RPMI8226 (cell line): Measurements from ENCODE around the gene MAML2.

Source experiments
- DNase-seq: peaks from one replicate; pipeline ENCODE4 v3.0.0-alpha.2; 2015

MAML2 gene

GRCh38 chr11:96178049-96178886 is 164.7 kb downstream of the MAML2 start:
- DNase-seq = no peak

- DNase-seq = no peak
These were observed 165.8 kb downstream of the MAML2 start for GRCh38 chr11:96177146-96177545.

DNA sequence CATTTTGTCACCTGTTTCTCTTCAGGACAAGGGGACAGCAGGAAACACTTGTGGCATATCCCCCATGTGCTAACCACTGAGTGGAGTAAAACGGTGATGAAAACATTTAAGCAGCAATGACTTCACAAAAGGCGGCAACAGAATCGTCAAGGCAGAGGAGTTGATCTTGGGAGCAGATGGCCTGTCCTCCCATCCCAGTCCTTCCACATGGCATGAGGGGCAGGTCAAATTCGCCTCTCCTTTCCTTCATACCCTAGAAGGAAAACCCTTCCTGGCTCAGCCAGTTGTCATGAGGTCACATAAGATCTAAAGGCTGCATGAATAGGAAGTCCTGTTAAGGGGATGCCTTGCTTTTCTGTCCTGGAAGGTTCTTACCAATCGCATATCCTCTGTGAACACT is 169.1 kb downstream of the MAML2 start:
- DNase-seq = no peak

GRCh38 chr11:96173422-96173821 is 169.6 kb downstream of the MAML2 start:
- DNase-seq = no peak

DNA sequence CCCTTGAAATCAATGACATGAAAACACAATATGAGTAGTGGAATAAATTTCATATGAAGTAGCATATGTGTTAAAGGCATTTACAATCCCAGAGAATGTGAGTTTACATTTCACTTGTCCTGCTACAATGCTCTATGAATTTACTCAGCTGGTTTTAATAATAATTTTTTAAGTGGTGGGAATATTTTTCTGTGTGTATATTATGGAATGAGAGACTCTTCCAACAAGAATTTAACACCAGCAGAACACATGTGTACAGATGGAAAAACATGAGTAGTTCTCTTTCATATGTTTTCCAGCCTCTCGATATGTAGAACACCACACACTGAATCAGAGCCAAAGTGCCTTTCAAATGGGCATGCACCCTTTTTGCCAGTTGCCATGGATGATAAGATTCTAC is 170.4 kb downstream of the MAML2 start:
- DNase-seq = no peak

- no peak for DNase-seq
These were observed 173.7 kb downstream of the MAML2 start for GRCh38 chr11:96169250-96169649.

DNA sequence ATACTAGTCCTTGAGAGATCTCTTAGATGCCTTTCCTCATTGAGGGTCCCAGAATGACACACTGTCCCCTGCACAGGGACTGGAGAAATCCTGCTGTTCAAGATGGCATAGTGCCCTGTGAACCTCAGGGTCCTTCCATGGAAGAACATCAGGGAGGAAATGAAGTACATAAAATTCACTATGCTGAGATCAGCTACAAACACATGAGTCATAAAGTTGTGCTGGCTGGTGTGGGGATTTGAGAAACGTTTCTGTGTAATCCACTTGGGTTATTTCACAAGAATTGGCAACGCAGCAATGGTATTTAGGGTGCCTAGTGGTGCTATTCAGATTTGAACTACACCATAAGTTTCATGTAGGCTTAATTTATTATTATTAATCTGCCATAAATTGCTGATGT is 174.4 kb downstream of the MAML2 start:
- DNase-seq = no peak

GRCh38 chr11:96167787-96168186 is 175.2 kb downstream of the MAML2 start:
- DNase-seq = no peak

DNA sequence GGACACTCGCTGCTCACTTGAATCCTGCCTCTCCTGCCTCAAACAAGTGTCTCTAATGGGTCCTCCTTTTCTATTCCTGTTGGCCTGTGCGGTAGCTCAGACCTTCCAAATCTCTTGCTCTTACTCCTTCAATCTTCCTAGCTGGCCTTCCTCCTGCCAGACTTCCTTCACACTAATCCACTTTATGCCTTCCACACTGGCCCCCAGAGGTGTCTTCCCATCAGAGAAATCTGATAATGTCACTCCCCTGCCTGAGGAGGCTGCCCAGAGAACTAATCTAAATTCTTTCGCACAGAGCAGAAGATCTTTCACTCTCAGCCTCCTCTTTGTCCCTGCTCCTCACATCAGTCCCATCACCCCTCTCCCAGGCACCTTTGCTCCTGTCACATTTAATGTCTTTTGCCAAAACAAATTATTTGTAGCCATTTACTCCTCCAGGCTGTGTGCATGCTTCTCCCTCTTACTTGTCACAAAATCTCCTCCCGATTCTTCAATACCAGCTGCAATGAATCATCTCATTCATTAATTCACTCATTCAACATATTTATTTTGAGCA is 175.7 kb downstream of the MAML2 start:
- DNase-seq = no peak

DNA sequence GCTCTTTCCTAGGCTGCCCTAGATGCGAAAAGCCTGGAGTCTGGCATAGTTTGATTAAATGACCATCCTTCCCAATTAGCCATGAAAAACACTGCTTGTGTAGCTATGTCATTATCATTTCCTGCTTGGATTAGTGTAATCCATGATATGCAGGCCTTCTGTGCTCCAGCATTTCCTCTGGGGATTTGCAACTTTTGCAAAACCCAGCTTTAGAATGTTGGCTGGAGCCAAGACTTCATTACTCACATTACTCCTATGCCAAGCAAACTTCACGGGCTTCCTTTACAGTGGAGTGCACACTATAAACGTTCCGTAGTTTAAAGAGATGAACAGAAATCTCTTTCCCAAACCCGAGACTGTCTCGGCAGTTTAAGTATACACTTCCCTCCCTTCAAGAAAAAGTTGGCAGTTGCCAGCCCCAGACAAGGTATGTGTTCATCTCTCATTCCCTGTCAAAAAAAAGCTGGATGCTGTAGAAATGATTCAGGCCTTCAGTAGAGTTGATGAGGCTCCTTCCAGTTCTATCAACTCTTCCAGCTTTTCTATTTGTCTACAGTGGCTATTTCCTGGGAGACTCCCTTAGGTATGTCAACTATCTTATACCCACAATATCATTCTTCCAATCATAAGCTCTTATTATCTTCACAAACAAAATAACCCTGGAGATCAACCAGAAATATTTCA is 180.0 kb downstream of the MAML2 start:
- no peak for DNase-seq

DNA sequence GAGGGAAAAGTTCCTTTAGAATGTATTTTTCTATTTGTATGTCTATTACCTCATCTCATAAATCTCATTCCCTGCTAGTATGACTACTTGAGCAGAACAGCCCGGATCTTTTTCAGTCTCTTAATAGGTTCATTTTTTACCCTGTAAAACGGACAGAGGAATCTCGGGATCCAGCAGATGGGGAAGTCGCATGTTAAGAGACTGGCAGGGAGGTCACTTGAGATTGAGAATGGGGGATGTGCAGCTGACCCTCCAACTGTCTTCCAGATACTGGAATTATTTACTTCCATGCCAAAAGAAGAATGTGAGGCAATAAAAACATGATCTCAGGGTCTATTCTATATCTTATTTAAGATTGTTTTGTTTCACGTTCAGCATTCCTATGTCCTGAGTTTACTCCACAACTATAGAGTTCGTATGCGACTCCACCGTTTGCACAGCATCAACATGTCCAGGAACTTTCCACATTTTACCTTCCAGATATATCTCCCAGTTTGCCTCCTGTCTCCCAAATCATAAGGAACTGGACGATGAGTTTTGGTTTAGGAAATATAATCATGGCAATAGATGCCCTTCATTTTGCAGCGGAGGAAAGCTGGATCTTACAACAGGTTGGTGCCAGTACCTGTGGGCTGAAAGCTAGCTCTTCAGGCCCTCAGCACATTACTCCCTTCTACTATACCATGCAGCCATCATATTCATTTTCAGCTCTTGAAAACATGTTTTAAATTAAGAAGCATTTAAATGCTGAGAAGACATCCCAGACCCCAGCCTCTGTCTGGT is 181.5 kb downstream of the MAML2 start:
- DNase-seq = no peak

GRCh38 chr11:96160732-96161306 is 182.2 kb downstream of the MAML2 start:
- DNase-seq = no peak

GRCh38 chr11:96159968-96160367 is 183.0 kb downstream of the MAML2 start:
- DNase-seq = no peak

DNA sequence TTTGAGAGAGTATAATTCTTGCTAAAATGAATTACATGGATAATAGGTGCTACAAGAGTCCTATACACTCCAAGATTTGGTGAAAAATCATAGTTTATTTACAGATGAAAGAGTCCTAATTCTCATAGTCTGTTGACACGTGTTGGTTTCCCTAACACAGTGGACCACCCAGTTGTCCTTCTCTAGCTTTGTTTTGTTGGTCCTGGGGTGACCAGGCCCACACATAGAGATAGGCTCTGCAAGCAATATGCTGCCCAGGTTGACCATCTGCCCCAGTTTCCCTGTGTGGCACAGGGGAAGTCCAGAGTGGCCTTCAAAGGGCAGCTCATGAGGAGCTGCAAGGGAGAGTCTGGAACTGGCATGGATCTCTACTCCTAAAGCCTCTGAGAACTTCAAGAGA is 184.9 kb downstream of the MAML2 start:
- DNase-seq = no peak

GRCh38 chr11:96157517-96157873 is 185.5 kb downstream of the MAML2 start:
- no peak for DNase-seq

- no peak for DNase-seq
These were observed 186.6 kb downstream of the MAML2 start for GRCh38 chr11:96156379-96156722.

DNA sequence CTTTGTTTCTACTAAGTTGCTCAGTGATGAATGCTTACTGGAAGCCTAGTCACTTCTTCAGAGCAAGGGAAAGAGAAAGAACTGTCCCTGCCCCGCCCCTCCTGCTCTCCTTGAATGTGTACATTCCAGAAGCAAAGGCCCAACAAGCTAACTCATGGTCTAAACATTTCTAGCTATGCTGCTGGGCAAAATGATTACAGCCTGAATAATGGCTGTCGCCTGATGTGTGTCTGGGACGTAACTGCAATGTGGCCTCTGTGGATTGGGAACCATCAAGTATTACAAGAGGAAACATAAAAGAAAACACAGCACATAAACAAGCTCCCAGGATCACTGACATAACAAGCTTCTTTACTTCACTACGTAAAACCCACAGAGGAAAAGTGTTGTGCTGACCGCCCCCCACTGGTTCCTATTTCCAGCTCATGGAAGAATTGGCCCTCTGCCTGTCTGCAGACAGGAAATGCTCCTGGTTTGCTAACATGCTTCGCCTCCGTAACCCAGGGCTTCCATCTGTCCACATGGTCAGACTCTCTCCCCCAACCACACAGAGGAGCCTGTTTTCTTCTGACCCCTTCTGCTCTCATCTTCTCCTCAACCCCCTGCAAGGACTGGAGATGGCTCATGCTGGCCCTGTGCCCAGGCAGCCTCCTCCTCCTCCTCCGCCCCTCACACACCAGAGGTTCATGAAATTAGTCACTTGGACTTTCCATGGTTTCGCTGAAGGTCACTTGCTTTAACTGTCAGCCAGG is 187.2 kb downstream of the MAML2 start:
- no peak for DNase-seq

- DNase-seq = no peak
These were observed 188.0 kb downstream of the MAML2 start for GRCh38 chr11:96154802-96155520.

DNA sequence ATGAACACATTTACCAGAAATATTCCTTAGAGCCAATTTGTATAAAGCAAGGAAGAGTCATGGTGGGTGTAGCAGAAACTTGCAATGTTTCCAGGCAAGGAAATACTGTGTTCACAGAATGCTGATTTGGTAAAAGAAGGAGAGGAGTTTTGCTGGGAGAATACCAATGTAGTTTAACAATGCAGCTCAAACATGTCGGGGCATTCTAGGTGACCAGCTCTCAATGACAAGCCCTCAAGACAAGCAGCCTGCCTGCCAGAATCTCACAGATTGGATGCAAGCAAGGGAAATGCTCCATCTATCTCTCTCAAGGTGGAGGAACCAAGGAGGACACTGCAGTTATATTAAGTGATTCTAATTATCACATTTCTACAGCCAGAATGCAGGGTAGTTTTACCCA is 190.4 kb downstream of the MAML2 start:
- no peak for DNase-seq

GRCh38 chr11:96151501-96151900 is 191.5 kb downstream of the MAML2 start:
- no peak for DNase-seq

- DNase-seq = no peak
These were observed 192.4 kb downstream of the MAML2 start for GRCh38 chr11:96150609-96151008.
